Activated CD8-positive, alpha-beta T cell treated with anti-CD3 and anti-CD28 coated beads for 36 hours (primary cell): ENCODE results near the gene ZFHX3. TPM values are rescaled to one million over a fixed set of nuclear protein-coding genes. Genes with fewer than 3 reads are reported as not detected.

Experiments
- ATAC-seq: fragments of 200-7000 bp; cut with Tn5 transposase; one replicate; pipeline ENCODE4 v1.10.0; 2021; ENCODE audit warnings: mild to moderate bottlenecking, moderate library complexity
- CTCF ChIA-PET: fragments of 350-600 bp; sonication (Branson Sonifier 250); formaldehyde crosslinking; loops from one replicate; lab custom pipeline; 2021; ENCODE audit warnings: antibody characterized with exemption; lab: Charles Lee
- POLR2A ChIA-PET: fragments of 350-600 bp; sonication (Branson Sonifier 250); formaldehyde crosslinking; loops from one replicate; lab custom pipeline; 2021; ENCODE audit warnings: antibody characterized with exemption; lab: Charles Lee
- DNase-seq: peaks from one replicate; pipeline ENCODE4 v3.0.0-alpha.2; 2020
- H3K27ac Mint-ChIP-seq: one replicate; pipeline ENCODE4 v1.8.0; 2021; ENCODE audit warnings: mild to moderate bottlenecking, mixed read lengths
- H3K27me3 Mint-ChIP-seq: one replicate; pipeline ENCODE4 v1.8.0; 2021; ENCODE audit warnings: mixed read lengths
- H3K36me3 Mint-ChIP-seq: one replicate; pipeline ENCODE4 v1.8.0; 2021; ENCODE audit warnings: low read depth, mixed read lengths
- H3K4me1 Mint-ChIP-seq: one replicate; pipeline ENCODE4 v1.8.0; 2021; ENCODE audit warnings: low read depth, mixed read lengths
- H3K4me3 Mint-ChIP-seq: one replicate; pipeline ENCODE4 v1.8.0; 2021; ENCODE audit warnings: mild to moderate bottlenecking, moderate library complexity, mixed read lengths
- H3K9me3 Mint-ChIP-seq: one replicate; pipeline ENCODE4 v1.8.0; 2021; ENCODE audit warnings: mixed read lengths
- intact Hi-C: fragments of 100-400 bp; cut with micrococcal nuclease; formaldehyde crosslinking; loops from one replicate; pipeline ENCODE4 v1.10.0; 2022
- total RNA-seq, 2 experiments: library from RNA; stranded (reverse); gene quantifications; one replicate each; pipeline ENCODE4 v1.2.3, GENCODE V29; 2021
- TF ChIP-seq, protein P1 (sequence below): fragments of 200-600 bp; IDR thresholded peaks from one replicate; pipeline ENCODE4 v1.8.0; 2022; ENCODE audit warnings: antibody characterized with exemption, mild to moderate bottlenecking

The ZFHX3 gene
- total RNA-seq, 2 experiments from 2014 or later: 0.16 to 0.25 TPM

DNA sequence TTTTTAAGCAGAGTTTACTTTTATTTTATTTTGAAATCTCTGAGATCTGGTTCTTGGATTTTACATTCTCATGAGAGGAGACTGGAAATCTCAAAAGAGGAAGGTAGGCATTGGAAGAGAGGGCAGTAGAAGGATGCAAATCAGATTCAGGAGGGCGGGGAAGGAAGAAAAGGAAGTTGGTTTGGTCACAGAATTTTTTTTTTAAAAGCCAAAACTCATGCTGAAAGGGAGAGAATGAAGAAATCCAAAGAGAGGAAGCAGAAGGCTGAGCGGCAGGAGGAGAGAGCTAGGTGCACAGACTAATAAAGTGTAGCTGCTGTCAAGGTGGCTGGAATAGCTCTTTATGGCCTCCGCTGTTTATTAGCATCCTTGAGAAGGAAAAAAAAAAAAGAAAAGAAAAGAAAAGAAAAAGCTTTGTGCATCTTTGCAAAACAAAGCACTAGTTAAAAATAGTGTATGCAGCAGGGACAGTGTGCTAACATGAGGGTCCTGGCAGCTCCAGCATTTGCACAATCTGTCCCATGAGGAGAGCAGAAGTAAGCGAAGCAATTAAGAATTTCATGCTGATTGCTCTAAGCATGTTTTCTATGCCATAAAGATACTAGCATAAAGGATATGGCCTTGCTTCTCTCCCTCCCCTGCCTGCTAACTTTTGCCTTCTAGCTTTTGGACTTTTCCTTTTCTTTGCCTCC lies 194.2 kb downstream of the ZFHX3 start:
- H3K27me3 Mint-ChIP-seq: peaks cover 2% of the 10 kb centered on the region
- ATAC-seq: no peak

DNA sequence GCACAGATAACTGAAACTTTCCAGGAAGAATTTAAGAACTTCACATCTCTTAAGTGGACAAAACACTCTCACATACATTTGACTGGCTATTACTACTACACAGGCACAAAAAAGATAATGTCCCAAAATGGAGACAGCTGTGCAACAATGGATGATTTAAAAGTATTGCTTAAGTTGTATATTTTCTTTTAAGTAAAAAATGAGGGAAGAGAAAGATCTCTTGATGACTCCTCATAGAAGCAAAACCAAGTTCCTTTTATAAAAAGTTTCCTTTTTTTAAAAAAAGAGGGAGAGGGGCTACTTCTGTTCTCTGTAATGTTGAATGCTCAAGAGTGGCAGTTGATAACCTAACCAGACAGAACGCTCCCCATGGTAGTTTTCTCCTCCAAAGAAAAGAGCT lies 195.5 kb downstream of the ZFHX3 start:
- H3K4me3 Mint-ChIP-seq: no peak overlapping the region
- TF ChIP-seq, protein P1, sequence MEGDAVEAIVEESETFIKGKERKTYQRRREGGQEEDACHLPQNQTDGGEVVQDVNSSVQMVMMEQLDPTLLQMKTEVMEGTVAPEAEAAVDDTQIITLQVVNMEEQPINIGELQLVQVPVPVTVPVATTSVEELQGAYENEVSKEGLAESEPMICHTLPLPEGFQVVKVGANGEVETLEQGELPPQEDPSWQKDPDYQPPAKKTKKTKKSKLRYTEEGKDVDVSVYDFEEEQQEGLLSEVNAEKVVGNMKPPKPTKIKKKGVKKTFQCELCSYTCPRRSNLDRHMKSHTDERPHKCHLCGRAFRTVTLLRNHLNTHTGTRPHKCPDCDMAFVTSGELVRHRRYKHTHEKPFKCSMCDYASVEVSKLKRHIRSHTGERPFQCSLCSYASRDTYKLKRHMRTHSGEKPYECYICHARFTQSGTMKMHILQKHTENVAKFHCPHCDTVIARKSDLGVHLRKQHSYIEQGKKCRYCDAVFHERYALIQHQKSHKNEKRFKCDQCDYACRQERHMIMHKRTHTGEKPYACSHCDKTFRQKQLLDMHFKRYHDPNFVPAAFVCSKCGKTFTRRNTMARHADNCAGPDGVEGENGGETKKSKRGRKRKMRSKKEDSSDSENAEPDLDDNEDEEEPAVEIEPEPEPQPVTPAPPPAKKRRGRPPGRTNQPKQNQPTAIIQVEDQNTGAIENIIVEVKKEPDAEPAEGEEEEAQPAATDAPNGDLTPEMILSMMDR: no peak
- ChIA-PET CTCF (interaction anchor here (2.6 kb wide), 1 partner anchor 19 kb away, joined by 9 read pairs; no protein-coding TSS in a partner anchor), POLR2A (no interaction called here)
- H3K9me3 Mint-ChIP-seq: no peaks in the 10 kb centered on the region
- no peaks in the 10 kb centered on the region for H3K4me1 Mint-ChIP-seq
- no peak overlapping the region for H3K27ac Mint-ChIP-seq
- no peak for DNase-seq
- no peaks in the 10 kb centered on the region for H3K36me3 Mint-ChIP-seq
- no peak for ATAC-seq
- H3K27me3 Mint-ChIP-seq: peaks cover 2% of the 10 kb centered on the region
- intact Hi-C loops: no loop called here

More for the DNA sequence above, 194.2 kb downstream of the ZFHX3 start:
- CTCF ChIA-PET: interaction anchor here (2.6 kb wide), 1 partner anchor 21 kb away, joined by 9 read pairs; no protein-coding TSS in a partner anchor
- no peak overlapping the region for H3K27ac Mint-ChIP-seq
- no peaks in the 10 kb centered on the region for H3K9me3 Mint-ChIP-seq
- H3K36me3 Mint-ChIP-seq: no peaks in the 10 kb centered on the region
- no peaks in the 10 kb centered on the region for H3K4me1 Mint-ChIP-seq
- intact Hi-C loops: no loop called here
- POLR2A ChIA-PET: no interaction called here
- TF ChIP-seq, protein P1: no peak
- no peak for DNase-seq
- H3K4me3 Mint-ChIP-seq: no peak overlapping the region

DNA sequence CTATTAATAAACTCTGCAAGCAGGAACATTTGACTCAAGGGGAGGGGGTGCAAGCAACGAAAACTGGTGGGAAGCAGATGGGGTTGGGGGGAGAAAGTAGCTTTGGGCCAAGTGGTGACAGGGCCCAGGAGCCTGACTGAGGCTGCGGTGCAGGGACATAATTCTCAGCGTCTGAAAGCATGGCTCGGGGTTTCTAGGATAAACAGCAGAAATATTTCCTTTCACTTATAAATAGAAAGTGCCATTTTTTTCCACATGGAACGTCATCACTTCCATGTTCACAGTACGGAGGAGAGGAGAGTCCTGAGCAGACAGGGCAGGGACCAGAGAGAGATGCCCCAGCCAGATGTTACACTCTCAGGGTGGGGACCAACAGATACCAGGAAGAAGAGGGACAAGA lies 197.1 kb downstream of the ZFHX3 start:
- TF ChIP-seq, protein P1: no peak
- Mint-ChIP-seq H3K27me3 (peaks cover 2% of the 10 kb centered on the region), H3K4me1 (no peaks in the 10 kb centered on the region), H3K4me3 (no peak overlapping the region), H3K9me3 (no peaks in the 10 kb centered on the region), H3K27ac (no peak overlapping the region), H3K36me3 (no peaks in the 10 kb centered on the region)
- intact Hi-C loops: no loop called here
- ATAC-seq (no peak), DNase-seq (no peak)
- POLR2A ChIA-PET: interaction anchor here (0.6 kb wide), 1 partner anchor 186 kb away, joined by 3 read pairs; no protein-coding TSS in a partner anchor
- CTCF ChIA-PET: no interaction called here

DNA sequence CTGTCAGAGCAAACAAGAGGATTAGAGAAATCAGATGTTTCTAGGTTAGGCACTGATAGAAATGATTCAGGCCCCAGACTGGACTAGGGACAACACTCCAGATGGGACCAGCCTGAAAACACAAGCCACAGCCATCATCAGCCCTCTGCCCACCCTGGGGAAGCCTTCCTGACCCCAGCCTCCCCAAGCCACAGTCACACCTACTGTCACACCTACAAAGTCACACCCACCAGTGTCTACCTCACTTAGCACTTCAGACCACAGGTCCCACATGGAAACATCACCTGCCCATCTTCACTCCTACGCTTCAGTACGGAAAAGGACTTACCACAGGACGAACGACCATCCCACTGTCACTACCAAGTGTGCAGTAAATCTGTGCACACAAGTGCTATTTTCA lies 197.9 kb downstream of the ZFHX3 start:
- TF ChIP-seq, protein P1: no peak
- Mint-ChIP-seq H3K27ac (no peak overlapping the region), H3K27me3 (peaks cover 4% of the 10 kb centered on the region), H3K36me3 (no peaks in the 10 kb centered on the region), H3K9me3 (no peaks in the 10 kb centered on the region), H3K4me1 (no peaks in the 10 kb centered on the region), H3K4me3 (no peak overlapping the region)
- ChIA-PET CTCF (interaction anchor here (5.1 kb wide), 1 partner anchor 18 kb away, joined by 27 read pairs; no protein-coding TSS in a partner anchor), POLR2A (no interaction called here)
- intact Hi-C loops: no loop called here
- ATAC-seq: no peak
- DNase-seq: no peak
